Measurements from ENCODE around the gene UNKL. TPM values are rescaled to one million over a fixed set of nuclear protein-coding genes. Genes with fewer than 3 reads are reported as not detected.

The UNKL gene
- total RNA-seq, 1 donor from 2014 or later = 43.6 TPM

DNA sequence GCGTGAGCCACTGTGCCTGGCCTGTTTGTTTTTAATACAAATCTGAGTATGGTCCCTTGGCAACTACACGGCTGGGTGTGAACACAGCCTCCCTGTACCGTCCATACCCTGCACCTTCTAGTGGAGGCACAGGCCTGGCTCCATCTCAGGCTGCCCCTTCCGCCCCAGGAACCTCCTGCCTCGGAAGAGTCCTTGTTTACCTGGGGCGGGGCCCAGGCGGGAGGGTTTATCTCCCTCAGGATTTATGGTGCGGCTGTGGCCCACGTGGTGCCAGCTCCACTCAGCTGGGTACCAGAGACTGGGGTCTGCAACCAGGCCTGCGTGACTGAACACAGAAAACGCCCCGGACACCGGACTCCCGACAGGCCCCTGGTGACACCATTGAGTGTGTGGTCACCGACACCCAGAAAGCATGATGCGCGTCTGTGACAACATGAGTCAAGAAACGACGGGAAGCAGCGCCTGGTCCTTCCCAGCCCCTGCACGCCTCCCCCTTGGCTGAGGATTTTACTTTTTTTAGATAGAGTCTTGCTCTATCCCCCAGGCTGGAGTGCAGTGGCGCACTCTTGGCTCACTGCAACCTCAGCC lies 19.0 kb downstream of the UNKL start:
- peaks cover 21% of the 10 kb centered on the region for H3K36me3 Mint-ChIP-seq
- H3K27ac Mint-ChIP-seq = no peak overlapping the region
- no peaks in the 10 kb centered on the region for H3K9me3 Mint-ChIP-seq
- no peak overlapping the region for H3K4me3 Mint-ChIP-seq
- no peak for DNase-seq (ENCODE audit: low spot score in 2 of 2, unreplicated experiment in 2 of 2)
- TF ChIP-seq, protein P1, sequence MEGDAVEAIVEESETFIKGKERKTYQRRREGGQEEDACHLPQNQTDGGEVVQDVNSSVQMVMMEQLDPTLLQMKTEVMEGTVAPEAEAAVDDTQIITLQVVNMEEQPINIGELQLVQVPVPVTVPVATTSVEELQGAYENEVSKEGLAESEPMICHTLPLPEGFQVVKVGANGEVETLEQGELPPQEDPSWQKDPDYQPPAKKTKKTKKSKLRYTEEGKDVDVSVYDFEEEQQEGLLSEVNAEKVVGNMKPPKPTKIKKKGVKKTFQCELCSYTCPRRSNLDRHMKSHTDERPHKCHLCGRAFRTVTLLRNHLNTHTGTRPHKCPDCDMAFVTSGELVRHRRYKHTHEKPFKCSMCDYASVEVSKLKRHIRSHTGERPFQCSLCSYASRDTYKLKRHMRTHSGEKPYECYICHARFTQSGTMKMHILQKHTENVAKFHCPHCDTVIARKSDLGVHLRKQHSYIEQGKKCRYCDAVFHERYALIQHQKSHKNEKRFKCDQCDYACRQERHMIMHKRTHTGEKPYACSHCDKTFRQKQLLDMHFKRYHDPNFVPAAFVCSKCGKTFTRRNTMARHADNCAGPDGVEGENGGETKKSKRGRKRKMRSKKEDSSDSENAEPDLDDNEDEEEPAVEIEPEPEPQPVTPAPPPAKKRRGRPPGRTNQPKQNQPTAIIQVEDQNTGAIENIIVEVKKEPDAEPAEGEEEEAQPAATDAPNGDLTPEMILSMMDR (IDR thresholded peaks at IDR 0.05; ENCODE audit: unreplicated experiment) = no peak
- no peaks in the 10 kb centered on the region for H3K27me3 Mint-ChIP-seq (ENCODE audit: low read depth)
- no peaks in the 10 kb centered on the region for H3K4me1 Mint-ChIP-seq

DNA sequence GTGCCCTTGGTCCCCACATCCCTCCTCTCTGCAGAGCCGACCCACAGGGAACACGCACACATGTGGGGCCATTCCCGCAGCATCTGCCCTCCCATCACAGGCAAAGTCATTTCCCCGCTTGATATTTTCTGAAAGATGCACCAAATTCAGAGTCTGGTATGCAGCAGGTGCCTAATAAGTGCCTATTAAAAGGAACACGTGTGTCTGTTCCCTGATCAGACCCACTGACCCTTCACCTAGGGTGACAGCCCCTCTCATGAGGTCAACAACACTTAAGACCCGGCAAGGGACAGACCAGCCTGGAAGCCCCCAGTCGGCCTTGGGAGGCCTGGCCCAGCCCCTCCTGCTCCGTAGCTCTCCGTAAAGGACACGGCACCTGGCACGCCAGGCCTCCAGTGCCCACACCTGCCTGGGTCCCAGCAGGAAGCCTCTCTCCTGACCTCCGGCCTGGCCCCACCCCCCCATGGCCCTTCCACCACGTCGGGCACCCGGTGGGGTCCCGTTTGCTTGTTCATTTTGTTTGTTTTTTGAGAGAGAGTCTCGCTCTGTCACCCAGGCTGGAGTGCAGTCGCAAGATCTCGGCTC lies 20.0 kb downstream of the UNKL start:
- TF ChIP-seq, protein P1 (IDR thresholded peaks at IDR 0.05; ENCODE audit: unreplicated experiment) = no peak
- peaks cover 26% of the 10 kb centered on the region for H3K36me3 Mint-ChIP-seq
- H3K4me1 Mint-ChIP-seq = no peaks in the 10 kb centered on the region
- no peak overlapping the region for H3K4me3 Mint-ChIP-seq
- H3K27me3 Mint-ChIP-seq (ENCODE audit: low read depth) = no peaks in the 10 kb centered on the region
- H3K27ac Mint-ChIP-seq = no peak overlapping the region
- H3K9me3 Mint-ChIP-seq = no peaks in the 10 kb centered on the region
- DNase-seq (ENCODE audit: low spot score in 2 of 2, unreplicated experiment in 2 of 2) = no peak

DNA sequence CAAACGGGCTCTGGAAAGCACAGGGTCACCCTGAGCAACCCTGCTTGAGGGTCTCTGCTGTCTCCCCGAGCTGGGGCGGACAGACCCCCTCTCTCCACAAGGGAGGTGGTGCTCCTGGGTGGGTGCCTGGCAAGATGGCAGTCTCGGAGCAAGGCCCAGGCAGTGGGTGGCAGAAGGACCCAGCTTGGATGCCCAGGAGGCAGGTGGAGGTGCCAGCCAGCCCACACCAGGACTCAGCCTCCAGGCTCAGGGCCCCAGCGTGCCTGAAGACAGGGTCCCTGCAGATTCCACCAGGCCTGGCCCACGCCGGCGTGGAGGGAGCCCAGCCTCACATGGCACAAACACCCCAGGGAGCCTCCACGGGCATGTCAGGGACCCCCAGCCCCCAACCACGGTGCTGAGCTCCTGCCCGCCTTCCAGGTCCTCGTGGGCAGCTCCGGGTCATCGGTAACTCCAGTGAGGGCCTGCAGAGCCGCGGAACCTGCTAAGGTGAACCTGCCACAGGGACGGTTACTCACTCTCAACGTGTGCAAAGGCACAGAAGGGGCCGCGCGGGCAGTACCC lies 20.8 kb downstream of the UNKL start:
- H3K4me3 Mint-ChIP-seq = no peak overlapping the region
- H3K36me3 Mint-ChIP-seq = peaks cover 26% of the 10 kb centered on the region
- TF ChIP-seq, protein P1 (IDR thresholded peaks at IDR 0.05; ENCODE audit: unreplicated experiment) = no peak
- no peak for DNase-seq (ENCODE audit: low spot score in 2 of 2, unreplicated experiment in 2 of 2)
- no peak overlapping the region for H3K27ac Mint-ChIP-seq
- H3K27me3 Mint-ChIP-seq (ENCODE audit: low read depth) = no peaks in the 10 kb centered on the region
- no peaks in the 10 kb centered on the region for H3K9me3 Mint-ChIP-seq
- no peaks in the 10 kb centered on the region for H3K4me1 Mint-ChIP-seq

DNA sequence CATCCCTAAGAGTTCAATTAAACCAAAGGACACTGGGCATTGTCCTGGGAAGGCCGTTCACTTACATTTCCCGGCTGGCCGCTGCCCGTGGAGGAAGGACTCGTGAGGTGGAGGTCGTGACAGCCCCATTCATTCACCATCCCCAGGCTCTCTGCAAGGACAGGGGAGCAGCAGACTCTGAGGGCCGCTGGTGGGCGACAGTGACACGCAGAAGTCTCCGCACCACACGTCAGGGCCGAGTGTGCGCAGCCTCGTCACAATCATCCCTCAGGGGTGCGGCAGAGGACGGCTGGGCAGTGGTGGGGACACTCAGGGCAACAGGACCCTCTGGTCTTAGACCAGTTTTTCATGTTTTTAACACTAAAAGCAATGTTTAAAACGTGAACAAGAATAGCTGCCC lies 21.7 kb downstream of the UNKL start:
- peaks cover 19% of the 10 kb centered on the region for H3K36me3 Mint-ChIP-seq
- DNase-seq (ENCODE audit: low spot score in 2 of 2, unreplicated experiment in 2 of 2) = no peak
- no peak overlapping the region for H3K27ac Mint-ChIP-seq
- H3K27me3 Mint-ChIP-seq (ENCODE audit: low read depth) = no peaks in the 10 kb centered on the region
- no peaks in the 10 kb centered on the region for H3K4me1 Mint-ChIP-seq
- no peak overlapping the region for H3K4me3 Mint-ChIP-seq
- no peaks in the 10 kb centered on the region for H3K9me3 Mint-ChIP-seq
- TF ChIP-seq, protein P1 (IDR thresholded peaks at IDR 0.05; ENCODE audit: unreplicated experiment) = no peak

DNA sequence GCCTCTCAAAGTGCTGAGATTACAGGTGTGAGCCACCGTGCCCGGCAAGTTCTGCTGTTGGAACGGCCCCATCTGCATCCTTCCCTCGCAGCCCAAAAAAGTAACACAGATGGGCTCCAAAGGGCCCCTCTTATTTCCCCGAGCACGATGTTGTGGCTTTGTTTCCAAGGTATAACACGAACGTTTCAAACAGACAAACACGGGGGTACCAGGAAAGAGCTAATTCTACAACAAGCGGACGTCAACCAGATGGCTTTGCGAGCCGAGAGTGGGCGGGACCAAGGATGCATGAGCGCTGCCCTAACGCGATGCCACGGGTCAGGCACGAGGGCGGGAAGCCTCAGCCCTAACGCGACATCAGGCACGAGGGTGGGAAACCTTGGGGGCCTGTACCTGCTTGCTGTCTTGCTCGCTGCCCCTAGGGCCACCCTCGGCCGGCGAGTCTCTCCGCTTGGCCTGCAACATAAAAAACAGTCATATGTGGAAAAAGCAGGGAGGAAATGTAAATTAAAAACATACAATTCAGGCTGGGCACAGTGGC lies 24.2 kb downstream of the UNKL start:
- no peak overlapping the region for H3K4me3 Mint-ChIP-seq
- no peaks in the 10 kb centered on the region for H3K27me3 Mint-ChIP-seq (ENCODE audit: low read depth)
- peaks cover 17% of the 10 kb centered on the region for H3K36me3 Mint-ChIP-seq
- no peaks in the 10 kb centered on the region for H3K9me3 Mint-ChIP-seq
- TF ChIP-seq, protein P1 (IDR thresholded peaks at IDR 0.05; ENCODE audit: unreplicated experiment) = no peak
- H3K27ac Mint-ChIP-seq = no peak overlapping the region
- DNase-seq (ENCODE audit: low spot score in 2 of 2, unreplicated experiment in 2 of 2) = no peak
- no peaks in the 10 kb centered on the region for H3K4me1 Mint-ChIP-seq
